LNCAP (cell line): Measurements from ENCODE around the gene PITHD1.
A peak's percentile ranks its signal among the peaks of the same experiment; 100 is the strongest.

ENCODE experiments used
- CTCF ChIP-seq: fragments of 450-650 bp; IDR thresholded peaks from 2 replicates; pipeline ENCODE4 v1.5.1; 2017; ENCODE audit warnings: mild to moderate bottlenecking

PITHD1 gene

DNA sequence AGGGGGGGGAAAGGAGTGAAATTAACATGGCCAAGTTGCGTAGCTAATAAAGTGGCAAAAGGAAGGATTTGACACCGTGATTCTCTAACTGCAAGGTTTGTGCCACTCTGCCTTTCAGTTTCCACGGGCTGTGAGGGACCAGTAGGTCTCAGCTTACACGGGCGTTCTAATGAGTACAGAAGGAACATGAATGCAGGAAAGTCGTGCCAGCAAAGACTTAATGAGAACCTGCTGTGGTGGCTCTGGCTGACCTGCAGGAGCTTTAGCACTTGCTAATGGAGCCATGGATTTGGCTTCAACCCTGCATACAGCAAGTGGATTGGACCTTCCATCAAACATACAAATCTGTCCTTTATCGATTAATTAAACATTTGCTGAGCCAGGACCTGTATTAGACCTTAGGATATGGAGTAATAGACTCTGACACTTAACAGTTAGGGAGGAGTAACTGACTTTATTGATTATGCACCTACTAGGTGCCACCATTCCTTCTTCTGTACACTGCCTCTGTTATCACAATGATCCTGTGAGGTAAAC, 15.1 kb upstream of the PITHD1 start:
- no peak for TF ChIP-seq CTCF

DNA sequence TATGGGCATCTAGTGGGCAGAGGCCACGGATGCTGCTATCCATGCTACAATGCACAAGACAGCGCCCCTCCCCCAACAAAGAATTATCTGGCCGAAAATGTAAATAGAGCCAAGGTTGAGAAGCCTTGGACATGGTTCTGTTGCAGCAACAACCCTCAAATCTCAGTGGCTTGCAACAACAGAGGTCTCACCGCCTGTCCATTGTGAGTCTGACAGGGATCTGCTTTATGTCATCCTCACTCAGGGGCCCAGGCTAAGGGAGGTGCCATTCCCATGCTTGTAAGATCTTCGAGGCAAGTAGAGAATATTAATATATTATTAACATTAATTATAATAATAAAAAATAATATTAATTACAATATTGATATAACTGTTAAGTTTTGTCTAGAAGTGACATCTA, 9.5 kb upstream of the PITHD1 start:
- no peak for TF ChIP-seq CTCF

- TF ChIP-seq CTCF, result peak; percentile 73
Observed at GRCh38 chr1:23772049-23772853, 6.0 kb upstream of the PITHD1 start.

DNA sequence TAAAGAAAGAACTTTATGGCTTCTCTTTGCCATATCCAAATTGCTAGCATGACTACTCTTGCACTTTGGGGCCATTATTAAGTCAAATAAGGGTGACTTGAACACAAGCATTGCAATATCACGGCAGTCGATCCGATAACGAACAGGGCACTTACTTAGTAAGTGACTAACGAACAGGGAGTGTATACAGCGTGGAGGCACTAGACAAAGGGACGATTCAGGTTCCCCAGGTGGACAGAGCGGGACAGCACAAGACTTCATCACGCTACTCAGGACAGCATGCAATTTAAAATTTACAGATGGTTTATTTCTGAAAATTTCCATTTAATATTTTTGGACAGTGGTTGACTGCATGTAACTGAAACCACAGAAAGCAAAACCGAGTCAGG, 5.4 kb upstream of the PITHD1 start:
- TF ChIP-seq CTCF, result no peak

DNA sequence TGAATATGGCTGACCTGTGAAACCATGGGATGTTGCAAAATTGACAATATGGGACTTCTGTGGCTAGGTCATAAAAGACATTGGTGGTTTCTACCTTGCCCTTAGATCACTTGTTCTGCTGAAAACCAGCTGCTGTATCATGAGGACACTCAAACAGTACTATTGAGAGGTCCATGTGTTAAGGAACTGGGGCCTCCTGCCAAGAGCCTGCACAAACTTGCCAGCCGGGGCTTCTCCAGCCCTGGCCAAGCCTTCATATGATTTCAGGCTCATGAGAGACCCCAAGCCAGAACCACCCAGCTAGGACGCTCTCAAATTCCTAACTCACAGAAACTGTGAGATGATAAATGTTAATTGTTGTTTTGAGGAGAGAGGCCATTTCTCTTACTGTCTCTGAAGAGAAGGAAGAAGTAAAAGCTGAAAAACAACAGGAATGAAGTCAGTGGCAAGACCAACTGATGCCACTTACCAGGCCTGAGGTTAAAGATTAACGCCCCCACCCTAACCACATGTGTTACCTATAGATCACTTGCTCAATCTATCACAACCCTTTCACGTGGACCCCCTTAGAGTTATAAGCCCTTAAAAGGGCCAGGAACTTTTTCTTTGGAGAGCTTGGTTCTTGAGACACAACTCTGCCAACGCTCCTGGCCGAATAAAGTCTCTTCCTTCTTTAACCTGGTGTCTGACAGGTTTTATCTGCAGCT, 3.9 kb upstream of the PITHD1 start:
- no peak for TF ChIP-seq CTCF

- TF ChIP-seq CTCF, result no peak
Observed at GRCh38 chr1:23776217-23776616, 2.0 kb upstream of the PITHD1 start.

DNA sequence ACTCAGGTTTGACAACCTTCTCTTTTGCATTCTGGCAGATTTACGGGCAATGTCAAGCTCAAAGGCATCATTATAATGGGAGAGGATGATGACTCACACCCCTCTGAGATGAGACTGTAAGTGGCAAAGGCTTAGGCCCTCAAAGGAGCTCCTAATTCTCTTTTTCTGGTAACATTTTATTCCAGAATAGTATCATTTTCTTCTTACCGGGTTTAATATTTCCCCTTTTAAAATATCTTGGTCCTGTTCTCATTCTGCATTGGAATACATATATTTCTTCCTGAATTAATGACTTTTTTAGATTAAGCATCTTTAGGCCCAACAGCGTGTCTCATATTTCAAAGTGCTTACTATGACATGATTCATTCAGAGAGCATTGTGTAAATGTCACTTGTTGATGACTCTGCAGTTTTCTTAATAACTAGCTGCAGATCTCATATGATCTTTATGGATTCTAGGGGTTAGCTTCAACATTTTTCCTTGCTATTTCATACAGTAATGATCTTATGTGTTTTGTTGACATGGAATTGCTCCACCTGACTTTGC, 1.7 kb downstream of the PITHD1 start:
- TF ChIP-seq CTCF, result no peak
